ENCODE data around the gene FRMPD2.

FRMPD2 gene

DNA sequence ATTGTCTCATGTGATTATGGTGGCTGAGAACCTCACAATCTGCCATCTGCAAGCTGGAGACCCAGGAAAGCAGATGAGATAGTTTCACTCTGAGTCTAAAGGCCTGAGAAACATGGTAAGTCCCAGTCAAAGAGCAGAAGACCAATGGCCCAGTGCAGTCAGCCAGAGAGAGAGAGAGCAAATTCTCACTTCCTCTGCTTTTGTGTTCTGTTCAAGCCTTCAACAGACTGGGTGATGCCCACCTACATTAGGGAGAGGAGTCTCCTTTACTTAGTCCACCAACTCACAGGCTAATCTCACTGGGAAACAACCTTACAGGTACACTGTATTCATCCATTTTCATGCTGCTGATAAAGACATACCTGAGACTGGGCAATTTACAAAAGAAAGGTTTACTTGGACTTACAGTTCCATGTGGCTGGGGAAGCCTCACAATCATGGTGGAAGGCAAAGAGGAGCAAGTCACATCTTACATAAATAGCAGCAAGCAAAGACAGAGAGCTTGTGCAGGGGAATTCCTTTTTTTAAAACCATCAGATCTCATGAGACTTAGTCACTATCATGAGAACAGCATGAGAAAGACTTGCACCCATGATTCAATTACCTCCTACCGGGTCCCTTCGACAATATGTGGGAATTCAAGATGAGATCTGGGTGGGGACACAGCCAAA is 4.7 kb upstream of the FRMPD2 start:
- TF ChIP-seq, protein P1, sequence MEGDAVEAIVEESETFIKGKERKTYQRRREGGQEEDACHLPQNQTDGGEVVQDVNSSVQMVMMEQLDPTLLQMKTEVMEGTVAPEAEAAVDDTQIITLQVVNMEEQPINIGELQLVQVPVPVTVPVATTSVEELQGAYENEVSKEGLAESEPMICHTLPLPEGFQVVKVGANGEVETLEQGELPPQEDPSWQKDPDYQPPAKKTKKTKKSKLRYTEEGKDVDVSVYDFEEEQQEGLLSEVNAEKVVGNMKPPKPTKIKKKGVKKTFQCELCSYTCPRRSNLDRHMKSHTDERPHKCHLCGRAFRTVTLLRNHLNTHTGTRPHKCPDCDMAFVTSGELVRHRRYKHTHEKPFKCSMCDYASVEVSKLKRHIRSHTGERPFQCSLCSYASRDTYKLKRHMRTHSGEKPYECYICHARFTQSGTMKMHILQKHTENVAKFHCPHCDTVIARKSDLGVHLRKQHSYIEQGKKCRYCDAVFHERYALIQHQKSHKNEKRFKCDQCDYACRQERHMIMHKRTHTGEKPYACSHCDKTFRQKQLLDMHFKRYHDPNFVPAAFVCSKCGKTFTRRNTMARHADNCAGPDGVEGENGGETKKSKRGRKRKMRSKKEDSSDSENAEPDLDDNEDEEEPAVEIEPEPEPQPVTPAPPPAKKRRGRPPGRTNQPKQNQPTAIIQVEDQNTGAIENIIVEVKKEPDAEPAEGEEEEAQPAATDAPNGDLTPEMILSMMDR (IDR thresholded peaks at IDR 0.05; ENCODE audit: low read depth, low read length): no peak

DNA sequence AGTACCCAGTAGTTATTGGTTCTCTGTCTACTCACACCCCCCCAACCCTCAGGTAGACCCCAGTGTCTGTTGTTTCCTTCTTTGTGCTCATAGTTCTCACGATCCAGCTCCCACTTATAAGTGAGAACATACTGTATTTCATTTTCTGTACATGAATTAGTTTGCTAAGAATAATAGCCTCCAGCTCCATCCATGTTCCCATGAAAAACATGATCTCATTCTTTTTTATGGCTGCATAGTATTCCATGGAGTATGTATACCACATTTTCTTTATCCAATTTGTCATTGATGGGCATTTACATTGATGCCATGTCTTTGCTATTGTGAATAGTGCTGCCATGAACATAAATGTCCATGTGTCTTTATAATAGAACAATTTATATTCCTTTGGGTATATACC is 2.6 kb upstream of the FRMPD2 start:
- TF ChIP-seq, protein P1 (IDR thresholded peaks at IDR 0.05; ENCODE audit: low read depth, low read length): no peak
- no peak for DNase-seq (ENCODE audit: extremely low read depth, low read depth)

More for the DNA sequence above, 4.7 kb upstream of the FRMPD2 start:
- DNase-seq (ENCODE audit: extremely low read depth, low read depth): no peak

DNA sequence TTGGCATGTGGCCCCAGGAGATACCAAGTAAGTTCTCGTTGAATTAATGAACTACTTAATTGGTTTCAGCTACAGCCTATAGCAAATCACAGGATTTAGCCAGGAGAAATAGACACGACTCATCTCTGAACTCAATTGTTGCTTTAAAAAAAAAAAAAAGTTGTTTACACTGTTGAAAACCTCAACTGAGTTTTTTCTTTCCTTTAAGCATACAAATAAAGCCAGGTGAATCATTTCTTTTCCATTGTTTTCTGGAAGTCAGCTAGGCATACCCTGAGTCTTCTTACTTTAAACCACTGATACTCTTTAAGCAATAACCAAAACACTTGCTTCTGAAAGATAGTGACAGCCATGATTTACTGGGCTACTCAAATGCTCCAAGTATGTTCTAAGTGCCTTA is 755 bp downstream of the FRMPD2 start:
- DNase-seq (ENCODE audit: extremely low read depth, low read depth): no peak
- TF ChIP-seq, protein P1 (IDR thresholded peaks at IDR 0.05; ENCODE audit: low read depth, low read length): no peak

DNA sequence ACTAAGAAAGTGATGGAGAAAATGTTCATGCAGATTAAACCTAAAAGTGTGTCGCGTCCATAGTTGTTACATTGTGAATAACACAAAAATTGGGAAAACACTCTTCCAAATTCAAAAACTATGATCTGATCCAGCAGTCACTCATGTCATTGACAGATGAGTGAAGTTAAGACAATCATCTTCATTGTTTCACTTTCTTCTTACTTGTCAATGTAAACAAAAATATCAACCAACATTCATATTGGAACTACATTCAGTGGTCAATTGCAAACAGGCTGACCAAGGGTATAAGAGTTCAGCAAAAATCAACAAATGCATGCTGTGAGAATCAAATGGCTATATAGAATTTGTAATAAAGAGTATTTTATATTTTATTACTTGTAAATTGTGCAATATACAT is 1.8 kb downstream of the FRMPD2 start:
- no peak for DNase-seq (ENCODE audit: extremely low read depth, low read depth)
- TF ChIP-seq, protein P1 (IDR thresholded peaks at IDR 0.05; ENCODE audit: low read depth, low read length): no peak

DNA sequence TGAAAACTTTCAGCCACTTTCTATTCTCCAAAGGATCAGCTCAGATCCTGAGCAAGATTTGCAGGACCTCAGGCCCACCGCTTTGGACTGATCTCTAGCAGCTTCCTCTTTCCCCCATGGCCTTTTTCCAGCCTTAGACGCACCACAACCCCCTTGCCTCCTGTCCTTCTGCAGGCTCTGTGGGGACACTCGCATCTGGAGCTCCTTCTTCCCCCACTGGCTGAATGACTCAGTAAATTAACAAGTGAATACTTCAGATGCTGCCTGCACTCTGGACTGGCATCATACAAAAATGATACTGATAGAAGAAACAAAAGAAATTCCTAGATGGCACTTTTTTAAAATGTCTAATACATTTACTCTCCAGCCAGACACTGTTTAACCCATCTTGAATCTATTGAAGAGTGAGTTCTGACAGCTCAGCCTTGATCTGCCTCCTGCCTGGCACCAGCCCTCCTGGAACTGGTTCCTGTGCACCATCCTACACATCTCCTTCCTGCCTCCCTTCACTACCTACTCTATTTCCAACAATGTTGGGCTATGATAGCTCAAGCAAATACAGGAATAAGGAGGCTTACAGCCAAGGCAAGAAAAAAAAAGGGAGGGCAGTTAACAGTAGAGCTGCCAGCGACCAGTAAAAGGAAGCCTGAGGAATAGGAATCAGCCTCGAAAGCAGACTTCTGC is 3.3 kb downstream of the FRMPD2 start:
- TF ChIP-seq, protein P1 (IDR thresholded peaks at IDR 0.05; ENCODE audit: low read depth, low read length): no peak
- no peak for DNase-seq (ENCODE audit: extremely low read depth, low read depth)

DNA sequence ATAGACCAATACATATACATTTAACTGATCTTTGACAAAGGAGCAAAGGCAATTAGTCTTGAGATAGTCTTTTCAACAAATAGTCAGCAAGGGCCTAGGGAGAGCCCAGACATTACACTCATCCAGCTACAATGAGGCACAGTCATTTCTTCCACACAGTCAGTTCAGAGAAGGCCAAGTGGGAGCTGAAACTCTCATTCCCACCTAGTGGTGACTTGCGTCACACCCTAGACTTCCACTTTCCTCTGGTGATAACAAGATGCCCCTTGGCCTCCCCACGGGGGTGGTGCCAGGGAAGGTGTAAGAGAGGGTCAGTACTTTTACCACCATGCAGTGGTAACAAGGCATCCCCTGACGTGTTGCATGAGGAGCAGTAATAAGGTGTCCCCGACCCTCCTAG is 8.0 kb downstream of the FRMPD2 start:
- no peak for DNase-seq (ENCODE audit: extremely low read depth, low read depth)
- TF ChIP-seq, protein P1 (IDR thresholded peaks at IDR 0.05; ENCODE audit: low read depth, low read length): no peak

DNA sequence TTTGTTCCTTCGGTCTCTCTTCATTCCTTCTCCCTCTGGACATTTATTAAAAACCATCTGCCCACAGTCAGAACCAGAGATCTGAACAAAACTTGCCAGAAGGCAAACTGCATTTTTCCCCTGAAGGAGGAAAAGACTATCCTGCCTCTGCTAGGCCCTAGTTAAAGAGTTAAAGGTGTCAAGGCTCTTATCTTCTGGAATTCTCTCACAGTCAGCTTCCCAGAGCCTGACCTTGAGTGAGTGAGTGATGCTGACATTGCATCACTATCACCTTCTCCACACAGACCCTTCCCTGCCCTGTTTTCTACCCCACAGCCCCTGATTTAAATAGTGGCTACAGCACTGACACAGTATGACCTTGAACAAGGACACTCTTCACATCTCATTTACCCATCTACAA is 16.4 kb downstream of the FRMPD2 start:
- DNase-seq (ENCODE audit: extremely low read depth, low read depth): no peak
- TF ChIP-seq, protein P1 (IDR thresholded peaks at IDR 0.05; ENCODE audit: low read depth, low read length): no peak
